GM18505 (cell line): ENCODE measurements around the gene MBNL1.

Experiments used
- ATAC-seq: cut with Tn5 transposase; IDR thresholded peaks from one replicate; pipeline ENCODE4 v1.9.1; 2021; ENCODE audit not compliant: unreplicated experiment
- POLR2A ChIP-seq: IDR thresholded peaks from 4 replicates; pipeline ENCODE4 v1.6.1; 2011; ENCODE audit warnings: borderline replicate concordance; ENCODE audit not compliant: insufficient read depth, insufficient read length; ENCODE audit errors: extremely low read depth

The MBNL1 gene

GRCh38 chr3:152497457-152497856 lies 228.7 kb downstream of the MBNL1 start:
- no peak for TF ChIP-seq POLR2A
- ATAC-seq: no peak

GRCh38 chr3:152497890-152498289 lies 229.2 kb downstream of the MBNL1 start:
- no peak for ATAC-seq
- TF ChIP-seq POLR2A: no peak

GRCh38 chr3:152499791-152500385 lies 231.2 kb downstream of the MBNL1 start:
- no peak for TF ChIP-seq POLR2A
- no peak for ATAC-seq

GRCh38 chr3:152505926-152506325 lies 237.2 kb downstream of the MBNL1 start:
- ATAC-seq: peak; percentile 93

GRCh38 chr3:152508705-152509104 lies 240.0 kb downstream of the MBNL1 start:
- TF ChIP-seq POLR2A: no peak
- ATAC-seq: no peak

More at GRCh38 chr3:152505926-152506325, 237.2 kb downstream of the MBNL1 start:
- TF ChIP-seq POLR2A: peak; percentile 48

- no peak for TF ChIP-seq POLR2A
- peak; percentile 66 for ATAC-seq
Observed at GRCh38 chr3:152511904-152512303, 243.2 kb downstream of the MBNL1 start.

GRCh38 chr3:152513301-152513960 lies 244.7 kb downstream of the MBNL1 start:
- ATAC-seq: no peak
- TF ChIP-seq POLR2A: no peak
